ENCODE measurements around the gene ABHD17B.

ABHD17B gene

GRCh38 chr9:71854811-71855210, 56.2 kb downstream of the ABHD17B start:
- Histone ChIP-seq H3K36me3 (ENCODE audit: insufficient read depth, low read length) (0 out of 2 replicates have a peak, but pooled peaks cover under 1% of the 10 kb centered on the region), H2AFZ (ENCODE audit: low read length, unreplicated experiment) (no peak overlapping the region), H3K27me3 (ENCODE audit: insufficient read depth, low read length) (no peaks in the 10 kb centered on the region), H3K27ac (ENCODE audit: low read depth, low read length) (no peak overlapping the region), H3K79me2 (ENCODE audit: control insufficient read depth, insufficient read depth, low read length, unreplicated experiment) (no peaks in the 10 kb centered on the region), H3K4me1 (ENCODE audit: control insufficient read depth, insufficient read depth, low read length, unreplicated experiment) (no peaks in the 10 kb centered on the region), H3K4me3 (ENCODE audit: low read depth, low read length) (no peak overlapping the region)

GRCh38 chr9:71853084-71853483, 57.9 kb downstream of the ABHD17B start:
- Histone ChIP-seq H3K36me3 (ENCODE audit: insufficient read depth, low read length) (no peaks in the 10 kb centered on the region), H3K4me1 (ENCODE audit: control insufficient read depth, insufficient read depth, low read length, unreplicated experiment) (no peaks in the 10 kb centered on the region), H2AFZ (ENCODE audit: low read length, unreplicated experiment) (no peak overlapping the region), H3K27ac (ENCODE audit: low read depth, low read length) (no peak overlapping the region), H3K79me2 (ENCODE audit: control insufficient read depth, insufficient read depth, low read length, unreplicated experiment) (no peaks in the 10 kb centered on the region), H3K4me3 (ENCODE audit: low read depth, low read length) (no peak overlapping the region), H3K27me3 (ENCODE audit: insufficient read depth, low read length) (no peaks in the 10 kb centered on the region)

GRCh38 chr9:71850996-71851395, 60.0 kb downstream of the ABHD17B start:
- H2AFZ ChIP-seq (ENCODE audit: low read length, unreplicated experiment): no peak overlapping the region
- no peaks in the 10 kb centered on the region for H3K36me3 ChIP-seq (ENCODE audit: insufficient read depth, low read length)
- no peak overlapping the region for H3K4me3 ChIP-seq (ENCODE audit: low read depth, low read length)
- no peak overlapping the region for H3K27ac ChIP-seq (ENCODE audit: low read depth, low read length)
- H3K27me3 ChIP-seq (ENCODE audit: insufficient read depth, low read length): no peaks in the 10 kb centered on the region
- H3K79me2 ChIP-seq (ENCODE audit: control insufficient read depth, insufficient read depth, low read length, unreplicated experiment): no peaks in the 10 kb centered on the region
- no peaks in the 10 kb centered on the region for H3K4me1 ChIP-seq (ENCODE audit: control insufficient read depth, insufficient read depth, low read length, unreplicated experiment)

GRCh38 chr9:71847892-71848291, 63.1 kb downstream of the ABHD17B start:
- no peaks in the 10 kb centered on the region for H3K79me2 ChIP-seq (ENCODE audit: control insufficient read depth, insufficient read depth, low read length, unreplicated experiment)

GRCh38 chr9:71844808-71845207, 66.2 kb downstream of the ABHD17B start:
- Histone ChIP-seq H3K4me1 (ENCODE audit: control insufficient read depth, insufficient read depth, low read length, unreplicated experiment) (no peaks in the 10 kb centered on the region), H3K79me2 (ENCODE audit: control insufficient read depth, insufficient read depth, low read length, unreplicated experiment) (no peaks in the 10 kb centered on the region), H3K4me3 (ENCODE audit: low read depth, low read length) (no peak overlapping the region), H3K27me3 (ENCODE audit: insufficient read depth, low read length) (no peaks in the 10 kb centered on the region), H3K27ac (ENCODE audit: low read depth, low read length) (no peak overlapping the region), H2AFZ (ENCODE audit: low read length, unreplicated experiment) (no peak overlapping the region), H3K36me3 (ENCODE audit: insufficient read depth, low read length) (no peaks in the 10 kb centered on the region)

More at GRCh38 chr9:71847892-71848291, 63.1 kb downstream of the ABHD17B start:
- H3K36me3 ChIP-seq (ENCODE audit: insufficient read depth, low read length): no peaks in the 10 kb centered on the region
- no peaks in the 10 kb centered on the region for H3K4me1 ChIP-seq (ENCODE audit: control insufficient read depth, insufficient read depth, low read length, unreplicated experiment)
- H2AFZ ChIP-seq (ENCODE audit: low read length, unreplicated experiment): no peak overlapping the region
- no peak overlapping the region for H3K27ac ChIP-seq (ENCODE audit: low read depth, low read length)
- H3K4me3 ChIP-seq (ENCODE audit: low read depth, low read length): no peak overlapping the region
- H3K27me3 ChIP-seq (ENCODE audit: insufficient read depth, low read length): no peaks in the 10 kb centered on the region

- no peaks in the 10 kb centered on the region for H3K4me1 ChIP-seq (ENCODE audit: control insufficient read depth, insufficient read depth, low read length, unreplicated experiment)
- no peak overlapping the region for H3K27ac ChIP-seq (ENCODE audit: low read depth, low read length)
- no peaks in the 10 kb centered on the region for H3K36me3 ChIP-seq (ENCODE audit: insufficient read depth, low read length)
- H3K79me2 ChIP-seq (ENCODE audit: control insufficient read depth, insufficient read depth, low read length, unreplicated experiment): no peaks in the 10 kb centered on the region
- no peaks in the 10 kb centered on the region for H3K27me3 ChIP-seq (ENCODE audit: insufficient read depth, low read length)
- H3K4me3 ChIP-seq (ENCODE audit: low read depth, low read length): no peak overlapping the region
- no peak overlapping the region for H2AFZ ChIP-seq (ENCODE audit: low read length, unreplicated experiment)
Measured at GRCh38 chr9:71839668-71840067, 71.3 kb downstream of the ABHD17B start.

GRCh38 chr9:71835596-71835995, 75.4 kb downstream of the ABHD17B start:
- no peaks in the 10 kb centered on the region for H3K36me3 ChIP-seq (ENCODE audit: insufficient read depth, low read length)
- no peaks in the 10 kb centered on the region for H3K79me2 ChIP-seq (ENCODE audit: control insufficient read depth, insufficient read depth, low read length, unreplicated experiment)
- no peak overlapping the region for H2AFZ ChIP-seq (ENCODE audit: low read length, unreplicated experiment)
- H3K4me1 ChIP-seq (ENCODE audit: control insufficient read depth, insufficient read depth, low read length, unreplicated experiment): no peaks in the 10 kb centered on the region
- H3K4me3 ChIP-seq (ENCODE audit: low read depth, low read length): no peak overlapping the region
- no peak overlapping the region for H3K27ac ChIP-seq (ENCODE audit: low read depth, low read length)
- no peaks in the 10 kb centered on the region for H3K27me3 ChIP-seq (ENCODE audit: insufficient read depth, low read length)

GRCh38 chr9:71830929-71831328, 80.1 kb downstream of the ABHD17B start:
- no peak overlapping the region for H3K4me3 ChIP-seq (ENCODE audit: low read depth, low read length)
- no peaks in the 10 kb centered on the region for H3K36me3 ChIP-seq (ENCODE audit: insufficient read depth, low read length)
- H2AFZ ChIP-seq (ENCODE audit: low read length, unreplicated experiment): no peak overlapping the region
- no peak overlapping the region for H3K27ac ChIP-seq (ENCODE audit: low read depth, low read length)
- no peaks in the 10 kb centered on the region for H3K4me1 ChIP-seq (ENCODE audit: control insufficient read depth, insufficient read depth, low read length, unreplicated experiment)
- H3K79me2 ChIP-seq (ENCODE audit: control insufficient read depth, insufficient read depth, low read length, unreplicated experiment): no peaks in the 10 kb centered on the region
- 0 out of 2 replicates have a peak, but pooled peaks cover 3% of the 10 kb centered on the region for H3K27me3 ChIP-seq (ENCODE audit: insufficient read depth, low read length)

- no peaks in the 10 kb centered on the region for H3K36me3 ChIP-seq (ENCODE audit: insufficient read depth, low read length)
- 0 out of 2 replicates have a peak, but pooled peaks cover 3% of the 10 kb centered on the region for H3K27me3 ChIP-seq (ENCODE audit: insufficient read depth, low read length)
- H2AFZ ChIP-seq (ENCODE audit: low read length, unreplicated experiment): no peak overlapping the region
- no peaks in the 10 kb centered on the region for H3K4me1 ChIP-seq (ENCODE audit: control insufficient read depth, insufficient read depth, low read length, unreplicated experiment)
- H3K4me3 ChIP-seq (ENCODE audit: low read depth, low read length): no peak overlapping the region
- H3K27ac ChIP-seq (ENCODE audit: low read depth, low read length): no peak overlapping the region
- no peaks in the 10 kb centered on the region for H3K79me2 ChIP-seq (ENCODE audit: control insufficient read depth, insufficient read depth, low read length, unreplicated experiment)
Measured at GRCh38 chr9:71830153-71830552, 80.8 kb downstream of the ABHD17B start.

- Histone ChIP-seq H3K79me2 (ENCODE audit: control insufficient read depth, insufficient read depth, low read length, unreplicated experiment) (no peaks in the 10 kb centered on the region), H3K4me3 (ENCODE audit: low read depth, low read length) (no peak overlapping the region), H2AFZ (ENCODE audit: low read length, unreplicated experiment) (no peak overlapping the region), H3K27me3 (ENCODE audit: insufficient read depth, low read length) (0 out of 2 replicates have a peak, but pooled peaks cover 3% of the 10 kb centered on the region), H3K27ac (ENCODE audit: low read depth, low read length) (no peak overlapping the region), H3K36me3 (ENCODE audit: insufficient read depth, low read length) (no peaks in the 10 kb centered on the region), H3K4me1 (ENCODE audit: control insufficient read depth, insufficient read depth, low read length, unreplicated experiment) (no peaks in the 10 kb centered on the region)
Measured at GRCh38 chr9:71826279-71826678, 84.7 kb downstream of the ABHD17B start.

GRCh38 chr9:71824257-71824656, 86.7 kb downstream of the ABHD17B start:
- Histone ChIP-seq H3K79me2 (ENCODE audit: control insufficient read depth, insufficient read depth, low read length, unreplicated experiment) (no peaks in the 10 kb centered on the region), H2AFZ (ENCODE audit: low read length, unreplicated experiment) (no peak overlapping the region), H3K4me1 (ENCODE audit: control insufficient read depth, insufficient read depth, low read length, unreplicated experiment) (no peaks in the 10 kb centered on the region), H3K4me3 (ENCODE audit: low read depth, low read length) (no peak overlapping the region), H3K36me3 (ENCODE audit: insufficient read depth, low read length) (no peaks in the 10 kb centered on the region), H3K27ac (ENCODE audit: low read depth, low read length) (no peak overlapping the region), H3K27me3 (ENCODE audit: insufficient read depth, low read length) (0 out of 2 replicates have a peak, but pooled peaks cover 3% of the 10 kb centered on the region)

Data from ACC112 (cell line).